ENCODE measurements around the gene SPAG7. TPM values are rescaled to one million over a fixed set of nuclear protein-coding genes. Genes with fewer than 3 reads are reported as not detected.

The SPAG7 gene
- total RNA-seq, 1 experiment from 2014 or later: 49.9 TPM

DNA sequence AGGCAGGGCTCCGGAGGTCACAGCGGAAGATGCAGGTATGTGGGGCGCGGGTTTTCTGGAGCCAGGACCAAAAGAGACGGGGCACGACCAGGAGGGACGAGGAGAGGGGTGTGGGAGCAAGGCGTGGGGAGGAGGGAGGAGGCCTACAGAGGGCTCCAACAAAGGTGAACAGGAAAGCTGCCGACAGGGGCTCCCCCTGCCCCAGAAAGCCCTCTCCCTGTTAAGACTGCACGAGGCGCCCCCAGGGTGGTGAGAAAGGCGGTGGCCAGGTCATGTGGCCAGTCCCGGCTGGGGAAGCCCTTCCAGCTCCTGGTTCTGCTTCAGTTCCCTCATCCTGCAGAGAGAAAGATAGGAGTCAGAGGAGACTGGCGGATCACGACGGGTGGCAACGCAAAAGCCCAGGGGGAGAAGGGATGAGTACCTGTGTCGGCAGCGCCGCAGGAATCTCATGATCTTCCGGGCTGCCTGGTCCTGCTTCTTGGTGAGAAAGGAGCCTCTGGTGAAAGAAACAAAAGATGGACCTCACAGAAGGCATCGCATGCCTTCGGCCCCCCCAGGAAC is 949 bp upstream of the SPAG7 start:
- Histone ChIP-seq H3K9ac (ENCODE audit: low read length) (peak overlapping the region; percentile 80), H3K27ac (ENCODE audit: low read depth, low read length) (peak overlapping the region; percentile 90), H3K9me3 (ENCODE audit: control insufficient read depth in 1 of 2, insufficient read depth in 1 of 2, low read depth in 1 of 2, low read length in 2 of 2) (no peaks in the 10 kb centered on the region), H3K4me1 (ENCODE audit: control insufficient read depth in 1 of 2, insufficient read depth in 2 of 2, low read length in 2 of 2) (peaks cover 19 to 33% of the 10 kb centered on the region in 2 experiments), H3K27me3 (ENCODE audit: insufficient read depth, low read length) (no peaks in the 10 kb centered on the region), H3K79me2 (ENCODE audit: insufficient read depth, low read length) (peaks cover 17% of the 10 kb centered on the region; the same call in 1 of the 2 replicates), H3K4me2 (ENCODE audit: low read length) (peak overlapping the region; percentile 84), H3K36me3 (ENCODE audit: control insufficient read depth in 1 of 2, insufficient read depth in 2 of 2, low read length in 2 of 2) (peaks cover 4 to 13% of the 10 kb centered on the region in 2 experiments; a peak in 3 of 4 replicates), H3K4me3 (replicated peaks in 1 of 2; ENCODE audit: low read depth in 1 of 2, low read length in 2 of 2) (peak overlapping the region; percentile 63 to 70), H2AFZ (ENCODE audit: low read depth, low read length, poor library complexity, severe bottlenecking) (no peak overlapping the region), H4K20me1 (ENCODE audit: insufficient read depth) (no peaks in the 10 kb centered on the region), H3K9me2 (ENCODE audit: insufficient read depth) (no peaks in the 10 kb centered on the region)
- intact Hi-C loops (cut with micrococcal nuclease): no loop called here
- DNase-seq (ENCODE audit: low read depth, low spot score): no peak
- RAD21 ChIA-PET (ENCODE audit: low non-redundant PET in 1 of 2, low total read pairs in 2 of 2, uncharacterized antibody in 2 of 2, unreplicated experiment in 2 of 2): interaction anchor here (0.5 to 2.2 kb wide), 2 partner anchors 14 to 29 kb away, joined by 6 to 11 read pairs; partner anchors contain the start of genes RNF167 (in 1 of the 2) and SLC25A11 (in 1 of the 2)
- no peak for ATAC-seq
- TF ChIP-seq EZH2phosphoT487 (IDR thresholded peaks at IDR 0.05; ENCODE audit: borderline replicate concordance) (no peak), ZFX (IDR thresholded peaks at IDR 0.05) (no peak), SIN3A (IDR thresholded peaks at IDR 0.05; ENCODE audit: low read depth) (no peak), FOSL1 (IDR thresholded peaks at IDR 0.05; ENCODE audit: low read depth) (no peak), ELF1 (IDR thresholded peaks at IDR 0.05; ENCODE audit: borderline replicate concordance, low read depth) (no peak), EGR1 (IDR thresholded peaks at IDR 0.05; ENCODE audit: low read depth) (no peak), CEBPB (IDR thresholded peaks at IDR 0.05; ENCODE audit: low read depth) (no peak), POLR2A (IDR thresholded peaks at IDR 0.05; ENCODE audit: borderline replicate concordance, extremely low read depth, insufficient read depth, insufficient read length) (no peak), ZNF274 (IDR thresholded peaks at IDR 0.05; ENCODE audit: low read depth, low read length) (no peak), POLR2AphosphoS5 (IDR thresholded peaks at IDR 0.05; ENCODE audit: low read depth, low read length) (no peak), SP1 (IDR thresholded peaks at IDR 0.05; ENCODE audit: low read depth) (no peak)
- TF ChIP-seq, protein P1, sequence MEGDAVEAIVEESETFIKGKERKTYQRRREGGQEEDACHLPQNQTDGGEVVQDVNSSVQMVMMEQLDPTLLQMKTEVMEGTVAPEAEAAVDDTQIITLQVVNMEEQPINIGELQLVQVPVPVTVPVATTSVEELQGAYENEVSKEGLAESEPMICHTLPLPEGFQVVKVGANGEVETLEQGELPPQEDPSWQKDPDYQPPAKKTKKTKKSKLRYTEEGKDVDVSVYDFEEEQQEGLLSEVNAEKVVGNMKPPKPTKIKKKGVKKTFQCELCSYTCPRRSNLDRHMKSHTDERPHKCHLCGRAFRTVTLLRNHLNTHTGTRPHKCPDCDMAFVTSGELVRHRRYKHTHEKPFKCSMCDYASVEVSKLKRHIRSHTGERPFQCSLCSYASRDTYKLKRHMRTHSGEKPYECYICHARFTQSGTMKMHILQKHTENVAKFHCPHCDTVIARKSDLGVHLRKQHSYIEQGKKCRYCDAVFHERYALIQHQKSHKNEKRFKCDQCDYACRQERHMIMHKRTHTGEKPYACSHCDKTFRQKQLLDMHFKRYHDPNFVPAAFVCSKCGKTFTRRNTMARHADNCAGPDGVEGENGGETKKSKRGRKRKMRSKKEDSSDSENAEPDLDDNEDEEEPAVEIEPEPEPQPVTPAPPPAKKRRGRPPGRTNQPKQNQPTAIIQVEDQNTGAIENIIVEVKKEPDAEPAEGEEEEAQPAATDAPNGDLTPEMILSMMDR (IDR thresholded peaks at IDR 0.05 in 2 of 3, conservative IDR thresholded peaks at IDR 0.05 in 1 of 3; ENCODE audit: borderline replicate concordance in 1 of 3, insufficient read depth in 1 of 3, low read depth in 2 of 3, low read length in 2 of 3): no peak
- TF ChIP-seq, protein P2, sequence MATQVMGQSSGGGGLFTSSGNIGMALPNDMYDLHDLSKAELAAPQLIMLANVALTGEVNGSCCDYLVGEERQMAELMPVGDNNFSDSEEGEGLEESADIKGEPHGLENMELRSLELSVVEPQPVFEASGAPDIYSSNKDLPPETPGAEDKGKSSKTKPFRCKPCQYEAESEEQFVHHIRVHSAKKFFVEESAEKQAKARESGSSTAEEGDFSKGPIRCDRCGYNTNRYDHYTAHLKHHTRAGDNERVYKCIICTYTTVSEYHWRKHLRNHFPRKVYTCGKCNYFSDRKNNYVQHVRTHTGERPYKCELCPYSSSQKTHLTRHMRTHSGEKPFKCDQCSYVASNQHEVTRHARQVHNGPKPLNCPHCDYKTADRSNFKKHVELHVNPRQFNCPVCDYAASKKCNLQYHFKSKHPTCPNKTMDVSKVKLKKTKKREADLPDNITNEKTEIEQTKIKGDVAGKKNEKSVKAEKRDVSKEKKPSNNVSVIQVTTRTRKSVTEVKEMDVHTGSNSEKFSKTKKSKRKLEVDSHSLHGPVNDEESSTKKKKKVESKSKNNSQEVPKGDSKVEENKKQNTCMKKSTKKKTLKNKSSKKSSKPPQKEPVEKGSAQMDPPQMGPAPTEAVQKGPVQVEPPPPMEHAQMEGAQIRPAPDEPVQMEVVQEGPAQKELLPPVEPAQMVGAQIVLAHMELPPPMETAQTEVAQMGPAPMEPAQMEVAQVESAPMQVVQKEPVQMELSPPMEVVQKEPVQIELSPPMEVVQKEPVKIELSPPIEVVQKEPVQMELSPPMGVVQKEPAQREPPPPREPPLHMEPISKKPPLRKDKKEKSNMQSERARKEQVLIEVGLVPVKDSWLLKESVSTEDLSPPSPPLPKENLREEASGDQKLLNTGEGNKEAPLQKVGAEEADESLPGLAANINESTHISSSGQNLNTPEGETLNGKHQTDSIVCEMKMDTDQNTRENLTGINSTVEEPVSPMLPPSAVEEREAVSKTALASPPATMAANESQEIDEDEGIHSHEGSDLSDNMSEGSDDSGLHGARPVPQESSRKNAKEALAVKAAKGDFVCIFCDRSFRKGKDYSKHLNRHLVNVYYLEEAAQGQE (IDR thresholded peaks at IDR 0.05; ENCODE audit: low read depth): no peak
- TF ChIP-seq, protein P3, sequence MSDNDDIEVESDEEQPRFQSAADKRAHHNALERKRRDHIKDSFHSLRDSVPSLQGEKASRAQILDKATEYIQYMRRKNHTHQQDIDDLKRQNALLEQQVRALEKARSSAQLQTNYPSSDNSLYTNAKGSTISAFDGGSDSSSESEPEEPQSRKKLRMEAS (IDR thresholded peaks at IDR 0.05): no peak
- TF ChIP-seq, protein P4, sequence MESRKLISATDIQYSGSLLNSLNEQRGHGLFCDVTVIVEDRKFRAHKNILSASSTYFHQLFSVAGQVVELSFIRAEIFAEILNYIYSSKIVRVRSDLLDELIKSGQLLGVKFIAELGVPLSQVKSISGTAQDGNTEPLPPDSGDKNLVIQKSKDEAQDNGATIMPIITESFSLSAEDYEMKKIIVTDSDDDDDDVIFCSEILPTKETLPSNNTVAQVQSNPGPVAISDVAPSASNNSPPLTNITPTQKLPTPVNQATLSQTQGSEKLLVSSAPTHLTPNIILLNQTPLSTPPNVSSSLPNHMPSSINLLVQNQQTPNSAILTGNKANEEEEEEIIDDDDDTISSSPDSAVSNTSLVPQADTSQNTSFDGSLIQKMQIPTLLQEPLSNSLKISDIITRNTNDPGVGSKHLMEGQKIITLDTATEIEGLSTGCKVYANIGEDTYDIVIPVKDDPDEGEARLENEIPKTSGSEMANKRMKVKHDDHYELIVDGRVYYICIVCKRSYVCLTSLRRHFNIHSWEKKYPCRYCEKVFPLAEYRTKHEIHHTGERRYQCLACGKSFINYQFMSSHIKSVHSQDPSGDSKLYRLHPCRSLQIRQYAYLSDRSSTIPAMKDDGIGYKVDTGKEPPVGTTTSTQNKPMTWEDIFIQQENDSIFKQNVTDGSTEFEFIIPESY (IDR thresholded peaks at IDR 0.05; ENCODE audit: extremely low read depth, insufficient replicate concordance, low read length): no peak
- CTCF ChIA-PET: interaction anchor here (1.3 kb wide), 1 partner anchor 65 kb away, joined by 3 read pairs; the partner anchor contains the start of gene CHRNE
- POLR2A ChIA-PET: interaction anchor here (0.8 to 5.0 kb wide), 7 partner anchors 15 to 178 kb away, joined by 3 to 45 read pairs (median 10); partner anchors contain the start of genes CAMTA2, ENO3, PFN1 and RNF167
- no TSS peak for BruUV-seq (replicated peaks)

Data from HCT116 (cell line).